ENCODE measurements around the gene HCST. TPM values are rescaled to one million over a fixed set of nuclear protein-coding genes. Genes with fewer than 3 reads are reported as not detected.

Gene HCST
- total RNA-seq, 4 donors from 2014 or later: 1.3 TPM; not detected in 3

- no peak for DNase-seq
- Histone ChIP-seq H3K27ac (no peak overlapping the region), H3K4me1 (peaks cover 0 to 6% (median 3%) of the 10 kb centered on the region in 3 donors), H3K27me3 (no peaks in the 10 kb centered on the region), H3K9me3 (no peaks in the 10 kb centered on the region), H3K4me3 (no peak overlapping the region), H3K36me3 (no peaks in the 10 kb centered on the region)
- intact Hi-C loops (cut with DNase I): no loop called here
- 20 to 21% methylated on average over 7 of the region's 7 CpGs for WGBS, 2 donors
- no peak for TF ChIP-seq POLR2A (IDR thresholded peaks at IDR 0.05)
- TF ChIP-seq, protein P1, sequence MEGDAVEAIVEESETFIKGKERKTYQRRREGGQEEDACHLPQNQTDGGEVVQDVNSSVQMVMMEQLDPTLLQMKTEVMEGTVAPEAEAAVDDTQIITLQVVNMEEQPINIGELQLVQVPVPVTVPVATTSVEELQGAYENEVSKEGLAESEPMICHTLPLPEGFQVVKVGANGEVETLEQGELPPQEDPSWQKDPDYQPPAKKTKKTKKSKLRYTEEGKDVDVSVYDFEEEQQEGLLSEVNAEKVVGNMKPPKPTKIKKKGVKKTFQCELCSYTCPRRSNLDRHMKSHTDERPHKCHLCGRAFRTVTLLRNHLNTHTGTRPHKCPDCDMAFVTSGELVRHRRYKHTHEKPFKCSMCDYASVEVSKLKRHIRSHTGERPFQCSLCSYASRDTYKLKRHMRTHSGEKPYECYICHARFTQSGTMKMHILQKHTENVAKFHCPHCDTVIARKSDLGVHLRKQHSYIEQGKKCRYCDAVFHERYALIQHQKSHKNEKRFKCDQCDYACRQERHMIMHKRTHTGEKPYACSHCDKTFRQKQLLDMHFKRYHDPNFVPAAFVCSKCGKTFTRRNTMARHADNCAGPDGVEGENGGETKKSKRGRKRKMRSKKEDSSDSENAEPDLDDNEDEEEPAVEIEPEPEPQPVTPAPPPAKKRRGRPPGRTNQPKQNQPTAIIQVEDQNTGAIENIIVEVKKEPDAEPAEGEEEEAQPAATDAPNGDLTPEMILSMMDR (IDR thresholded peaks at IDR 0.05): no peak
These were observed 11.3 kb downstream of the HCST start for GRCh38 chr19:35913589-35913988.

DNA sequence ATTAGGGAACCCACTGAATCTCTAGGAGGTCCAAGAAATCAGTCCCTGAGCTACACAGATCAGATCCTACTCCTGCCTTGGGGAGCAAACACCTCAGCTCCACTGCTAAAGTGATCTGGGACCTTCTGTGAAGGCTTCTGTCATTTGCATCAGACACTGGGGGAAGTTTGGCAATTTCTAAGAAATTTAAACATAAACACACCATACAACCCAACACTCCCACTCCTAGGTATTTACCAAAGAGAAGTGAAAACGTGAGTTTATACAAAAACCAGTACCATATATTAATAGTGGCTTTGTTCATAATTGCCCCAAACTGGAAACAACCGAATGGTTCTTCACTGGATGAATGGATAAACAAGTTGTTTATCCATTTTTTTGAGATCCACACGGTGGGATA lies 13.1 kb downstream of the HCST start:
- no peaks in the 10 kb centered on the region for H3K36me3 ChIP-seq
- H3K9me3 ChIP-seq: no peaks in the 10 kb centered on the region
- TF ChIP-seq, protein P1 (IDR thresholded peaks at IDR 0.05): no peak
- no peak for TF ChIP-seq POLR2A (IDR thresholded peaks at IDR 0.05)
- H3K4me3 ChIP-seq: no peak overlapping the region
- DNase-seq: no peak
- WGBS, 2 donors: 55 to 60% methylated on average over 3 of the region's 3 CpGs
- H3K27ac ChIP-seq: no peak overlapping the region
- peaks cover 0 to 6% (median 3%) of the 10 kb centered on the region in 3 donors for H3K4me1 ChIP-seq
- H3K27me3 ChIP-seq: peaks cover 0 to 6% (median 0%) of the 10 kb centered on the region in 4 donors
- intact Hi-C loops (cut with DNase I): no loop called here

- intact Hi-C loops (cut with DNase I): no loop called here
- TF ChIP-seq, protein P1 (IDR thresholded peaks at IDR 0.05): no peak
- TF ChIP-seq POLR2A (IDR thresholded peaks at IDR 0.05): no peak
- no peaks in the 10 kb centered on the region for H3K4me1 ChIP-seq
- no peak overlapping the region for H3K27ac ChIP-seq
- no peak for DNase-seq
- no peaks in the 10 kb centered on the region for H3K36me3 ChIP-seq
- 82 to 86% methylated on average over 6 to 11 of the region's 11 CpGs for WGBS, 2 donors
- H3K27me3 ChIP-seq: peaks cover 0 to 10% (median 0%) of the 10 kb centered on the region in 4 donors
- no peak overlapping the region for H3K4me3 ChIP-seq
- H3K9me3 ChIP-seq: no peaks in the 10 kb centered on the region
These were observed 17.0 kb downstream of the HCST start for GRCh38 chr19:35919306-35919705.

DNA sequence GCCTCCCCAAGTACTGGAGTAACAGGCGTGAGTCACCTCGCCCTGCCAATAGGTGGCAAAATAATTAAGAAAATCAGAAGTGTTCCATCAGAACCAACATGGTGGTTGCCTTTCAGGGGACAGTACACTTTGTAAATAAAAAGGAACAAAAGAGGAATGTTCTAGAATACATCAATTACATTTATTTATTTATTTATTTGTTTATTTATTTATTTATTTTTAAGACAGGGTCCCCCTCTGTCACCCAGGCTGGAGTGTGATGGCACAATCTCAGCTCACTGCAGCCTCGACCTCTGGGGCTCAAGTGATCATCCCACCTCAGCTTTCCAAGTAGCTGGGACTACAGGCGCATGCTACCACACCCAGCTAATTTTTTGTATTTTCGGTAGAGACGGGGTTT lies 18.7 kb downstream of the HCST start:
- Histone ChIP-seq H3K4me1 (no peaks in the 10 kb centered on the region), H3K9me3 (peaks cover 0 to 7% (median 0%) of the 10 kb centered on the region in 3 donors), H3K27ac (no peak overlapping the region), H3K27me3 (peaks cover 0 to 13% (median 0%) of the 10 kb centered on the region in 4 donors), H3K4me3 (no peak overlapping the region), H3K36me3 (no peaks in the 10 kb centered on the region)
- WGBS, 2 donors: 67 to 70% methylated on average over 6 of the region's 6 CpGs
- DNase-seq: no peak
- TF ChIP-seq, protein P1 (IDR thresholded peaks at IDR 0.05): no peak
- TF ChIP-seq POLR2A (IDR thresholded peaks at IDR 0.05): no peak
- intact Hi-C loops (cut with DNase I): no loop called here

- DNase-seq: no peak
- H3K36me3 ChIP-seq: no peaks in the 10 kb centered on the region
- H3K27ac ChIP-seq: no peak overlapping the region
- H3K9me3 ChIP-seq: peaks cover 0 to 7% (median 0%) of the 10 kb centered on the region in 3 donors
- peaks cover 0 to 8% (median 0%) of the 10 kb centered on the region in 4 donors for H3K27me3 ChIP-seq
- H3K4me1 ChIP-seq: peaks cover 0 to 6% (median 0%) of the 10 kb centered on the region in 3 donors
- WGBS, 2 donors: 71 to 82% methylated on average over 3 of the region's 3 CpGs
- no peak overlapping the region for H3K4me3 ChIP-seq
- intact Hi-C loops (cut with DNase I): no loop called here
- TF ChIP-seq, protein P1 (IDR thresholded peaks at IDR 0.05): no peak
- TF ChIP-seq POLR2A (IDR thresholded peaks at IDR 0.05): no peak
These were observed 23.2 kb downstream of the HCST start for GRCh38 chr19:35925501-35925900.
